D721Med (cell line): ENCODE results near the gene BAIAP3.
A peak's percentile ranks its signal among the peaks of the same experiment; 100 is the strongest.

Source experiments
- DNase-seq: peaks from one replicate; pipeline ENCODE4 v3.0.0; 2011; ENCODE audit warnings: low spot score; ENCODE audit not compliant: insufficient read length
- FAIRE-seq: peaks from 2 replicates; lab custom pipeline; 2011; peaks lifted over from hg19 to GRCh38; lab: Jason Lieb, UNC
- CTCF ChIP-seq: IDR thresholded peaks from 2 replicates; pipeline ENCODE4 v1.5.1; 2012; ENCODE audit warnings: mild to moderate bottlenecking, control low read depth; ENCODE audit not compliant: insufficient read depth; ENCODE audit errors: missing control alignments

BAIAP3 gene

GRCh38 chr16:1346422-1347285 lies 13.2 kb downstream of the BAIAP3 start:
- FAIRE-seq (no peak), DNase-seq (no peak)

GRCh38 chr16:1347286-1347855 lies 13.9 kb downstream of the BAIAP3 start:
- DNase-seq, result no peak
- no peak for TF ChIP-seq CTCF
- FAIRE-seq, result no peak

More at GRCh38 chr16:1346422-1347285, 13.2 kb downstream of the BAIAP3 start:
- TF ChIP-seq CTCF, result peak; percentile 13

- FAIRE-seq (no peak), DNase-seq (no peak)
- TF ChIP-seq CTCF, result no peak
Observed at GRCh38 chr16:1347962-1348361, 14.5 kb downstream of the BAIAP3 start.

- no peak for FAIRE-seq
- no peak for TF ChIP-seq CTCF
- DNase-seq, result no peak
Observed at GRCh38 chr16:1348441-1348840, 15.0 kb downstream of the BAIAP3 start.

GRCh38 chr16:1348926-1349325 lies 15.5 kb downstream of the BAIAP3 start:
- FAIRE-seq (no peak), DNase-seq (no peak)
- TF ChIP-seq CTCF, result no peak

- no peak for DNase-seq
- TF ChIP-seq CTCF, result no peak
- no peak for FAIRE-seq
Observed at GRCh38 chr16:1349351-1349750, 15.9 kb downstream of the BAIAP3 start.

- DNase-seq (no peak), FAIRE-seq (no peak)
- TF ChIP-seq CTCF, result no peak
Observed at GRCh38 chr16:1349951-1350350, 16.5 kb downstream of the BAIAP3 start.
